Mammary epithelial cell (primary cell): ENCODE data around the gene RFTN1.

Source experiments
- CTCF ChIP-seq, 2 donors: IDR thresholded peaks in 1 of 2; conservative IDR thresholded peaks in 1 of 2; 2 replicates each; pipeline ENCODE4 v1.5.1; 2011 to 2012; ENCODE audit warnings: inconsistent platforms in 2 of 2, low read length in 2 of 2, mild to moderate bottlenecking in 2 of 2, control low read depth in 1 of 2, low read depth in 1 of 2; ENCODE audit not compliant: insufficient read depth in 1 of 2; ENCODE audit errors: extremely low read depth in 1 of 2
- EZH2 ChIP-seq: IDR thresholded peaks from 2 replicates; pipeline ENCODE4 v1.6.1; 2012; ENCODE audit warnings: low read length, inconsistent platforms, borderline replicate concordance

GRCh38 chr3:16335772-16336645 is 177.5 kb downstream of the RFTN1 start:
- TF ChIP-seq CTCF (conservative IDR thresholded peaks at IDR 0.05 in 1 of 2, IDR thresholded peaks at IDR 0.05 in 1 of 2; ENCODE audit: extremely low read depth in 1 of 2, insufficient read depth in 1 of 2, low read depth in 1 of 2, low read length in 2 of 2) (no peak), EZH2 (no peak)
